Measurements from ENCODE around the gene PLXNB3.

PLXNB3 gene

GRCh38 chrX:153818571-153819383 lies 54.7 kb downstream of the PLXNB3 start:
- peak; percentile 26 for DNase-seq

DNA sequence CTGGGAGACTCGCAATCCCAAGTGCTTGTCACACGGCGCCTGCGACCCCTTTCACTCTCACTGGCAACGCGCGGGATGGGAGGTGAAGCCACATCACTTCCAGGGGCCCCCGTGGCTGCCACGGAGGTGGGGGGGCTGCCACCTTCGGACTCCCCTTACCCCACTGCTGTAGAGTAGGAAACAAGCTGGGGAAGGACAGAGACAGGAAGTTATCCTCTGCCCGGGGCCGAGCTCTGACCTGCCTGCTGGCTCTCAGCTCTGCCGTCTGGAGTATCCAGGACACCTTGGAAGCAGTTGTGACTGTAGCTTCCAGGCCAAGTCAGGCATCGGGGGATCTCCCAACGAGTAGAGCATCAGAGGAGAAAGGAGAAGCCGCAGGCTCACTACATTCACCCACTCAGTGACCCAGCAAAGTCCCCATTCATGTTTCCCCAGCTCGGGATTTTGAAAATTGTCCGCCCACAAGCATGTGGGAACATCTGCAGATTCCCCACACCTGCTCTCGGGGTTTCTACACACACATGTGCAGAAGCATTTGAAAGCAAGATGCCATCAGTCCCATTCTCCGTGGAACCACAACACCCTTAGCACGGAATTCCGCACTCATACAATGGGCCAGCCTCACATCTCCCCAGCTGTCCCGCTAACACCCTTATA lies 55.5 kb downstream of the PLXNB3 start:
- no peak for DNase-seq

- DNase-seq, result no peak
Observed at GRCh38 chrX:153820601-153821000, 56.6 kb downstream of the PLXNB3 start.

- DNase-seq, result no peak
Observed at GRCh38 chrX:153821066-153821465, 57.0 kb downstream of the PLXNB3 start.

DNA sequence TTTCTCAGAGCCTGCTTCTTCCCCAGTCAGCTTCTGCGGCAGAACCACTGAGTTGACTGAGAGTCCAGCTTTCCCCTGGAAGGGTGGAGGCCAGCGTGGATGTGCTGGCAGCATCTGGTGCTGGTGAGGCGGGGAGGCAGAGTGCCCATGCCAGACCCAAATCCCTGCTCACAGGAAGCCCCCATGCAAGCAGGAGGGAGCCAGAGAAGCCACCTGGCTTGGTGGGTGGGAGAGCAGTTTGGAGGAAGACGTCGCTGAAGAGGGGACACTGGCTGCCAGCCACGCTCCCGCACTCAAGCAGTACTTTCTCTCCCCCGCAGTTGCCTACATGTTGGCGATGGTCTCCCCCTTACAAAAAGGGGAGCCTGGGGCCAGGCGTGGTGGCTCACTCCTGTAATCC lies 60.3 kb downstream of the PLXNB3 start:
- no peak for DNase-seq

- DNase-seq, result no peak
Observed at GRCh38 chrX:153825042-153825441, 61.0 kb downstream of the PLXNB3 start.

Data from suppressor macrophage treated with lipopolysaccharide for 4 hours (primary cell).